Heart left ventricle (tissue), 13 donors: ENCODE measurements around the gene DYNLT1.

Experiments used
- POLR2A ChIP-seq, 2 donors: fragments of 450-650 bp; IDR thresholded peaks; one replicate each; pipeline ENCODE4 v1.6.1; 2017; ENCODE audit warnings: antibody characterized with exemption in 2 of 2, mild to moderate bottlenecking in 2 of 2, moderate library complexity in 2 of 2
- TF ChIP-seq, protein P1 (sequence below), 12 donors: fragments of 200-600 bp; sonication (generic) in 4 of 12; IDR thresholded peaks; one replicate each; pipeline versions ENCODE4 v1.5.0 to v1.8.0; 2018 to 2022; ENCODE audit warnings: antibody characterized with exemption in 12 of 12, mild to moderate bottlenecking in 5 of 12
- donor health status: ischemic (EF 13 %, LVEDD 7.1; RV severe dilation, severe dysfunction).
- donor health status: DM: no; HTN: yes; CAD: no.
- donor health status: DM: no; HTN: no; CAD: no.
- donor health status: ischemic (EF 25% LVEDD 6.9; RV normal size, moderate dysfunction).
- donor health status: ischemic (EF 25% LVEDD 5.7; RV mildly dilated, moderate dysfunction).
- donor health status: ischemic (EF 35%, LVEDD 5.7; RV mildly dilated, moderate dysfunction).
- donor health status: nonischemic (EF 11% LVEDD 7.7; RV severe dilation, severe dysfunction).
- donor health status: DM: yes; HTN: yes; CAD: no.
- donor health status: PGD.
- donor health status: ischemic (EF 29% LVEDD 5.4; RV normal size, mild dysfunction).
- donor health status: nonischemic (EF 23%, LVEDD 6.1; RV moderate dilation, normal function).

DNA sequence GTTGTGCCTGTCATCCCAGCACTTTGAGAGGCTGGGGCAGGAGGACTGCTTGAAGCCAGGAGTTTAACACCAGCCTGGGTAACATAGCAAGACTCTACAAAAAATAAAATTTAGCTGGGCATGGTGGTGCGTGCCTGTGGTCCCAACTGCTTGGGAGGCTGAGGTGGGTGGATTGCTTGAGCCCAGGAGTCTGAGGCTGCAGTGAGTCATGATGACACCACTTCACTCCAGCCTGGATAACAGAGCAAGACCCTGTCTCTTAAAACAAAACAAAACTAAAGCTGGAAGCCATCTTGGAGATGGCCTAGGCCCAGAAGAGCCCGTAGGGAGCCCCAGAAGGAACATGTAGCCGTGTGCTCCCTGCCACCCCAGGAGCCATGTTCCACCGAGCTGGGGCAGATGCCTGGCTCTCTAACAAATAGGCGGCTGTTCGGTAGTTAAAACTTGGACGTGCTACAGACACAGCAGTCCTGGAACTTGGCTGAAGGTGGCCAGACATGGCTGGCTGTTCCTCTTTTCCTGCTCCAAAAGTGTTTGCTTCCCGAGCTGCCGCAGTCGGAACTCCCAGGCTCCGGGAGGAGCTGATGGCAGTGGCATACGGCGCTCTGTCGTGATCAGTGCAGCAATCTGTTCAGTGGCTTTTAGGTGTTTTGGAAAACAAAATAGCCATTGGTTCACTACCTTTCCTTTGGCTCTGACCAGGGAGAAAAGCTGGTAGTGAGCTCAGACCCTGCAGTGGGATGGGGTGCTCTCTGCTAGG is 37.0 kb downstream of the DYNLT1 start:
- no peak for TF ChIP-seq POLR2A (IDR thresholded peaks at IDR 0.05)
- TF ChIP-seq, protein P1, sequence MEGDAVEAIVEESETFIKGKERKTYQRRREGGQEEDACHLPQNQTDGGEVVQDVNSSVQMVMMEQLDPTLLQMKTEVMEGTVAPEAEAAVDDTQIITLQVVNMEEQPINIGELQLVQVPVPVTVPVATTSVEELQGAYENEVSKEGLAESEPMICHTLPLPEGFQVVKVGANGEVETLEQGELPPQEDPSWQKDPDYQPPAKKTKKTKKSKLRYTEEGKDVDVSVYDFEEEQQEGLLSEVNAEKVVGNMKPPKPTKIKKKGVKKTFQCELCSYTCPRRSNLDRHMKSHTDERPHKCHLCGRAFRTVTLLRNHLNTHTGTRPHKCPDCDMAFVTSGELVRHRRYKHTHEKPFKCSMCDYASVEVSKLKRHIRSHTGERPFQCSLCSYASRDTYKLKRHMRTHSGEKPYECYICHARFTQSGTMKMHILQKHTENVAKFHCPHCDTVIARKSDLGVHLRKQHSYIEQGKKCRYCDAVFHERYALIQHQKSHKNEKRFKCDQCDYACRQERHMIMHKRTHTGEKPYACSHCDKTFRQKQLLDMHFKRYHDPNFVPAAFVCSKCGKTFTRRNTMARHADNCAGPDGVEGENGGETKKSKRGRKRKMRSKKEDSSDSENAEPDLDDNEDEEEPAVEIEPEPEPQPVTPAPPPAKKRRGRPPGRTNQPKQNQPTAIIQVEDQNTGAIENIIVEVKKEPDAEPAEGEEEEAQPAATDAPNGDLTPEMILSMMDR (IDR thresholded peaks at IDR 0.05) = no peak
